Activated CD8-positive, alpha-beta memory T cell treated with anti-CD3 and anti-CD28 coated beads, Interleukin-2, amount 50 U/mL, for 48 hours (primary cell): ENCODE results near the gene UQCRC2.
"Not testable (repeated sequence)": the region's sequence is repeated elsewhere in the genome, so short reads cannot be mapped to it uniquely, and the experiment has no call there.

Experiments
- DNase-seq: peaks from one replicate; pipeline ENCODE4 v3.0.0-alpha.2; 2020

The UQCRC2 gene

DNA sequence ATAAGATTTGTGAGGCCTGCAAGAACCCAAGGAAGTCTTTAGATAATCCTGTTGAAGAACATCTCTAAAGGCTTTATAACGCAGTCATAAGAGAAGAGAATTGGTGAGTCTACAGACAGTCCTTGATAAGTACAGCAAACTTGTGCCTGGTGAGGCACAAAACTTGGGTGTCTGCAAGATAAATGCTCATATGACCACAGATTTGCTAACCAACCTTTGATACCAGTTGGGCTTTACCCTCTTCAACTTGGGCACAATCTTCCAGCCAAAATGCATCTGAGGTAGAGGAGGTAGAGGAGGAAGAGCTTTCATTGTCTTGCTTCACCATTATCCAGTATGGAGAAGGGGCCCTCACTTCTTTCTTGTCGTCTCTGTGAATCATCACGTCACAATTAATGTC is 30.9 kb downstream of the UQCRC2 start:
- no peak for DNase-seq

DNA sequence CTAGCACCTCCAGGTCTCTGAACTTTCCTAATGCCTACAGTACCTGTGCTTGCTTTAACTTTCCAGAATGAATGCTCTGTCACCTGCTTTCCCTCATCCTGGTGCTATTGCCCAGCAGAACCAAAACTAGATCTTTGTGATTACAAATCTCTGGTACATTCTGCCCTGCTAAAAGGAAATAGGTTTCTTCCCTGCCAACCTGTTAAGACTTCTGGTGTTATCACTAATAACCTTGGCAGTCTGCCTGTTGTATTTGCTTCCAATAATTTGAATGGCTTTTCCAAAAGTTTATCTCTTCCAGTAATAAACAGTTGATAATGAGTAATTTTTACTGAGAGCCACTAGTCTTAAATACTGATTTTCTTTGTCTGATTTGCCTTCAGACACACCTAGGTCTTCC is 32.4 kb downstream of the UQCRC2 start:
- no peak for DNase-seq

DNA sequence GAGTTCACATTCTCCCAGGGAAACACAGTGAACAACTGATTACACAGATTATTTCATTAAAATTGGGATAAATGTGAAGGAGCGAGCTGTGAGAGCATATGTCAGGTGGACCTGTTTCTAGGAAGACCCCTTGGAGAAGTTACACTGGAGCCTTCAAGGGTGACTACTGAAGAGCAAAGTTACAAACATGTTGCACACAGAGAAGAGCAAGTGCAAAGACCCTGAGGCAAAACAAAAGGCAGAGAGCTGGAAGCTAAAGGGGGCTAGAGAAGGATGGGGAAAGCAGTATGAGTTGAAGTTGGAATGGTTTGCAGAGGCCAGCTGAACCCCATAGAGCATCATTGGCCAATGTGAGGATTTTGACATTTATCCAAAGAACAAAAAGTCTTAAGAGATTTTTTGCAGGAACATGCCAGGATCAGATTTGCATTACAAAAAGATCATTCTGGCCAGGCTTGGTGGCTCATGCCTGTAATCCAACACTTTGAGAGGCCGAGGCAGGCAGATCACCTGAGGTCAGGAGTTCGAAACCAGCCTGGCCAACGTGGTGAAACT is 33.6 kb downstream of the UQCRC2 start:
- no peak for DNase-seq

DNA sequence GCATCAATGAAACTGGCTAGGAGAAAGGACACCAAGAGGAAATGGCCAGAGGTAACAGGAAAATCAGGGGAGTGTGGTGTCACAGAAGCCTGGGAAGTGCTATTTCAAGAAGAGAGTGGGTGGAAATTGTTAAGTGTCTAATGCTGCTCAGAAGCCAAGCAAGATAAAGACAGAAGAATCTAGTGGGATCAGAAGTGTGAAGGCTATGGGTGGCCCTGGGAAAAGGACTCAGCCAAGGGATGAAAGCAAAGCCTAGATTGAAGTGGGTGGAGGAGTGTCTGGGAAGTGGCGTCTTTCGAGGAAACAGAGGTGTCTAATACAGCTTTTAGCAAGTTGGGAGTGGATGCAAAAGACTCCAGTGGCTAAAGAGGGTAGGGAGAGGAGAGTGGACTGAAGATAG is 34.3 kb downstream of the UQCRC2 start:
- no peak for DNase-seq

DNA sequence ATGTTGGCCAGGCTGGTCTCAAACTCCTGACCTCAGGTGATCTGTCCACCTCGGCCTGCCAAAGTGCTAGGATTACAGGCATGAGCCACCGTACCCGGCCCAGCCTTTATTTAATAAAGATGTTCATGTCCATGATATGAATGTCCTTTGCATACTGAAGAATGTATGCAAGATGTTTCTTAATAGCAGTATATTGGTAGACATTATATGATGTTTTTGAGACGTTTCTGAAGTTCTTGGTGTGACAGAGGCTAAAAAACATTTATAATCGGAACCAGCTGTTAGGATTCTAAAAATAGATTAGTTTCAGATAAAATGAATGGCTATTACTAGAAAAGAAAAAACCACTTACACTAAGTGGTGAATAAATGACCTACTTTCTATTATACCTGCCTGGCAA is 36.0 kb downstream of the UQCRC2 start:
- no peak for DNase-seq

DNA sequence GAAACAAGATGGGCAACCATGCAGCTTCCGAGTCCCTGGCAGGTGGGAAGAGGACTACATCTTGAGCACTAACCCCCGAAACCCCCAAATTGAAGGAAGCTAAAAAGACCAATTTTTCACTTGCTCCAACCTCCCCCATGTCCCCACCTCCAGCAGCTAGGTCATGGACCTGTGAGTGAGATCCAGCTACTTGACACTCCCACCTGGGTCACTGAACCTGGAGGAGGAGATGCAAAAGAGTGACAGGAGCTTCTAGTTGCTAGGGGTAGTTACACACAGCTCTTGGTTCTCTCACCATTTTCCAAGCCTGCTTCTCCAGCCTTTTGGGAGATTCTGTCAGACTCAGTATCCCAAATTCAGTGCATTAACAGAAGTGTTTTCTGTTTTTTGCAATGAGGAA is 36.6 kb downstream of the UQCRC2 start:
- DNase-seq = no peak

DNA sequence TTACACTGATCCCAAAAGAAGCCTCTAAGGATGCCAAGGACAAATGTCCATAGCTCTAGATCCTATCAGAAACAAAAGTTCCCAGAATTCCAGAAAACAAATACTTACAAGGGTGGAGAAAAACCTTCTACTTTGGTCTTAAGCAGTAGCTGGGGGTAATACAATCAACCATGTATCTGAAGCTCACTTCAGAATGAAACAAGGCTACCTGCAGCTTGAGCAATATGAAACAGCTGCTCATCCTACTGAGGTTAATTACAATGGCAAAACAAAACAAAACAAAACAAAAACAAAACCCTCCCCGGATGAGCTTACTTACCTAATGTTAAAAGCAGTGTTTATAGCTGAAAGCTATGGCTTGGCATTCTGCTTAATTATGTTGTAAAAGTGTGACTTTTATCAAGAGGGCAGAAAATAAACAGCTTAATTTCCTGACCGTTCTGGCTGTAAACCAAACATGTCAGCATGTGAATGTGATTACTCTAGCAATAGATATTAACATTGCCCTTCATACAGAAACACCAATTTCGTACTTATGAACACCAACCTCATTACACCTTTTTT is 37.3 kb downstream of the UQCRC2 start:
- no peak for DNase-seq

DNA sequence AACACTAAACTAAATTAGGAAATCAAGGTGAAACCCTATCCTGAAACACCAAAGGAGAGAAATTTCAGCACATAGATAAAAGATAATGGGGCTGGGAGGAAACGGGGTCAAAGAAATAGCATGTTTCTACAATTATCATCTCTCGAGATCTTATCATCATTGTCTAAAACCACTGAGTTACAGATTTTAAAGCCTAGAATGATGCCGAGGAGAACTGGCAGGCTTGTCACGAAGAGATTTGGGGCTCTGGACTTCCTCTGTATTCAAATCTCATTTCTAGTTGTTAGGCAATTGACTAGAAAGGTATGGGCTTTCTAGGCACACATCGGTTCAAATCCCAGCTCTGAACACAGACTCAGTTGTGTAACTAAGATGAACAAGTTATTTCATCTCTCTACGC is 38.5 kb downstream of the UQCRC2 start:
- DNase-seq = no peak

DNA sequence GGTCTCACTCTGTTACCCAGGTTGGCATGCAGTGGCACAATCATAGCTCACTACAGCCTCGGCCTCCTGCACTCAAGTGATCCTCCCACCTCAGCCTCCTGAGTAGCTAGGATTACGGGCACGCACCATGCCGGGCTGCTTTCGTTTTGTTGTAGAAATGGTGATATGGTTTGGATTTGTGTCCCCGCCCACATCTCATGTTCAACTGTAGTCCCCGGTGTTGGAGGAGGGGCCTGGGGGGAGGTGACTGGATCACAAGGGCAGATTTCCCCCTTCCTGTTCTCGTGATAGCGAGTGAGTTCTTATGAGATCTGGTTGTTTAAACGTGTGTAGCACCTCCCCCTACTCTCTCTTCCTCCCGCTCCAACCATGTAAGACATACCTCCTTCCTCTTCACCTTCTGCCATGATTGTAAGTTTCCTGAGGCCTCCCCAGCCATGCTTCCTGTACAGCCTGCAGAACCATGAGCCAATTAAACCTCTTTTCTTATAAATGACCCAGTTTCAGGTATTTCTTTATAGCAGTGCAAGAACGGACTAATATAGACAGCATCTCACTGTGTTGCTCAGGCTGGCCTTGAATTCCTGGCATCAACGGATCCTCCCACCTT is 41.8 kb downstream of the UQCRC2 start:
- no peak for DNase-seq

DNA sequence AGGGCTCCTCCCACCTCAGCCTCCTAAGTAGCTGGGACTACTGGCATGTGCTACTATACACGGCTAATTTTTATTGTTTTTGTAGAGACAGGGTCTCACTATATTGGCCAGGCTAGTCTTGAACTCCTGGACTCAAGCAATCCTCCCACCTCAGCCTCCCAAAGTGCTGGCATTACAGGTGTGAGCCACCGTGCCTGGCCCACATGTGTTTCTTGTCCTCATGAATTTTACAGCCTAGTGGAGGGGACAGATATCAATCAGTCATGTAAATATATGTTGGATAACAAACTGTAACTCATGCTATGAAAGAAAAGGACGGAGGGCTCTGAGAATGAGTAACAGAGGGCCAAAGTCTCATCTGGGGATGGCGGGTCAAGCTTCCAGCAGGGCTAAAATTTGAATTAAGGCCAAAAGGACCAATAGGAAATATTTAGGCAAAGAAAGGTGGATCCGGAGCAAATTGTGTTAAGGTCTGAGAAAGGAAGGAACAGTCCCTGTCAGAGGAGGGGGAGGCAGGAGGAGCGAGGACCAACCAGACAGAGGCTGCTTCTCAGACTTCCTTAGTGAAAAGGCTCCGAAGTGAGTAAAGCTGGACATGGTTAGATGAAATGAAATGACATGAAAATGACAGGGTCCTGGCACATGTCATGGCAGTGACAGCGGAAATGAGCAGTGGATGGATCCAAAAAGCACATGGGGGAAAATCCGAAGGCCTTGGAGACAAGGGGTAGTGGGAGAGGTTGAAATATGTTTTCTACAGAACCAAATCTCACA is 43.9 kb downstream of the UQCRC2 start:
- DNase-seq = no peak

DNA sequence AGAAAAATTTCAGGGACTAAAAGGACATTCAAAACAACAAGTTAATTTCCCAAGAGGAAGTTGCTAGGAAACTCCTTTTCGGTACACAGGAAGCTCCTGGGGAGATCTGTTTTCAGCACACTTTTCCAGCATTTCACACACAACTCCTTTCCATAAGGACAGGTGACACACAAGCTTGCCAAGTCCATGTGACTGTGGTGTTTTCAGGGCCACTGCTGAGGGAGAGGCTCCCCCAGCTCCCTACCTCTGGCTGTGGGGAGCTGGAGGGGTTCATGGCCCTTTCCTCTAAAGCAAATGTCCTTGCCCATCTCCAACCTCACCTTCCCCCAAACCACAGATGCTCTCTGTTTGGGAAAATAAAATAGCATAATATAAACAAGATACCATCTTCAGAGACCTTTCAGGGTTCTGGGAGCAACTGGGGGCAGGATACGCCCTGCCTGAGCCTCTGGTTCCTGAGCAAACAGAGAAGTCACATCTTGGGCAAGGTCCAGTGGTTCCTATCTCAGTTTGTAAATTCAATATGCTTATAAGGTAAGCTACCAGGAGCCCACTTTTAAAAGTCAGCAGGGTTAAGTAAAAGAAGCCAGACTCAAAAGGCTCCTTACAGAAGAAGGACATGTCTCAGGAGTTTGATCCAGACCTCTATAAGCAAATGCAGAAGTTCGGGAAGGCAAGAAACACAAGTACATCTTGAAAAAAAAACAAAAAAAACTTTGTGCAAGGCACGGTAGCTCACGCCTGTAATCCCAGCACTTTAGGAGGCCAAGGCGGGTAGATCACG is 44.7 kb downstream of the UQCRC2 start:
- no peak for DNase-seq

DNA sequence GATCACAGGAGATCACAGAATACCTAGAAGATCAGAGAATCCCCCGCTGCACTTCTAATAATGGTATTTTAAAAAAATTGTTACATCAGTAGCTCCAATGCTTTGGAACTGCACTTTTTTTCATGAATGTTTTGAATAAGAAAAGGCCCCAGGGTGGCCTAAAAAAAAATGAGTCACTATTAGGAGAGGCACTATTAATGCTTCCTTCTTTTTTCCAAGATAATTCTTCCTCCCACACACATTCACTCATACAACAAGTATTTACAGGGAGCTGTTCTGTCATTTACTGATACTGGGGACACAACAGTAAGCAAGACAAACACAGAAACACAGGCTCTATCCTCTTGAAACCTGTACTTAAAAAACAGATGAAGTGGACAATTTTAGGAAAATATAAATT is 48.4 kb downstream of the UQCRC2 start:
- no peak for DNase-seq

DNA sequence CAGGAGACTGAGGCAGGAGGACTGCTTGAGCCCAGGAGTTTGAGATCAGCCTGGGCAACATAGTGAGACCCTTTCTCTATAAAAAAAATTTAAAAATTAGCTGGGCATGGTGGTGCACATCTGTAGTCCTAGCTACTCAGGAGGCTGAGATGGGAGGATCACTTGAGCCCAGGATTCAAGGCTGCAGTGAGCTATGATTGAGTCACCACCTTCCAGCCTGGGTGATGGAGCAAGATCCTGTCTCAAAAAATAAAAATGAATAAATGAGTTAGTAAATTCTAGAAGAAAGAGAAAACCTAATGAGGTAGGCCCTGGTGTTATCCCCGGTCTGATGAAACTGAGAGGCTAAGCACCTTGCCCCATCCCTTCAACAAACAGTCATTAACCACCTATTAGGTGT is 48.9 kb downstream of the UQCRC2 start:
- DNase-seq = not testable (repeated sequence)

DNA sequence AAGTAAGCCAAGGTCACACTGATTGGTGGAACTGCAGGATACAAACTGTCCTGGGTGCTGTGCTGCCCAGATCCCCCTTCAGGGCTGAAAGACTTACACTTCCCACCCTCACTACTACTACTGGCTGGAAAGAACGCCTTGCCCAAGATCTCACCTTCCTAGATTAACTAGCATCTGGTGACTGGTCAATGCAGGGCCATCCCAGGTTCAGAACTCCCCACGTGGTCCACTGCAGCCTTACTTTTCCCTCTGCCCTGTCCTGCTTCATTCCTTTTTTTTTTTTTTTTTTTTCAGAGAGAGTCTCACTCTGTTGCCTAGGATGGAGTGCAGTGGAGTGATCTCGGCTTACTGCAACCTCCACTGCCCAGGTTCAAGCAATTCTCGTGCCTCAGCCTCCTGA is 50.0 kb downstream of the UQCRC2 start:
- DNase-seq = no peak

DNA sequence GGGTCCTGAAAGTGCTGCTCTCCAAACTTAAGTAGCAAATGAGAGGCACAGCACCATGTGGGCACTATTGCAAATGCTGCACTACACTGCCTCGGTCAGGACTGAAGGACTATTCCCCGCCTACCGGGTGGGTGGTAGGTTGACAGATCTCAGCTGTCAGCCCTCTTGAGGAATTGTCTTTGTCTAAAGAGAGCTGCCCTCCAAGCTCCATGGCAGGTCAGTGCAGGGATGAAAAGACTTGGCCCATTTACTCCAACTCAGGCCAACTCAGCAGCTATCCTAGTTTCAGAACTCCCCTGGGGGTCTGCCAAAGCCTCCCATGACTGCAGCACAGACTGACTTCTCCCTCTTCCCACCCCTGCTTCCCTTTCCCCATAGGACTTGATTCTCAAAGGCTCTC is 51.2 kb downstream of the UQCRC2 start:
- no peak for DNase-seq

DNA sequence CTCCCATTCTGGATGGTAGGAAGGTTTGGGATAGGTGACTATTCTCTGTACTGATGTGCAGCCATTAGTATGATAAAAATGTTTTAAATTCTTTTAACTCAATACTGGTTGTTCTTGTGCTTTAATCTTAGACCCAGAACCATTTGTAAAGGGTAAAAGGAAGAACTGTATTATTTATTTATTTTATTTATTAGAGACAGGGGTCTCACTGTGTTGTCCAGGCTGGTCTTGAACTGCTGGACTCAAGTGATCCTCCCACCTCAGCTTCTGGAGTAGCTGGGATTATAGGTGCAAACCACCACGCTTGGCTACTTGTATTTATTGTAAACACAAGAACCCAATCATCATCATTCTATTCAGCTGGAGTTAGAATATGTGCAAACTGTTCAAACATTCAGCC is 52.6 kb downstream of the UQCRC2 start:
- no peak for DNase-seq

DNA sequence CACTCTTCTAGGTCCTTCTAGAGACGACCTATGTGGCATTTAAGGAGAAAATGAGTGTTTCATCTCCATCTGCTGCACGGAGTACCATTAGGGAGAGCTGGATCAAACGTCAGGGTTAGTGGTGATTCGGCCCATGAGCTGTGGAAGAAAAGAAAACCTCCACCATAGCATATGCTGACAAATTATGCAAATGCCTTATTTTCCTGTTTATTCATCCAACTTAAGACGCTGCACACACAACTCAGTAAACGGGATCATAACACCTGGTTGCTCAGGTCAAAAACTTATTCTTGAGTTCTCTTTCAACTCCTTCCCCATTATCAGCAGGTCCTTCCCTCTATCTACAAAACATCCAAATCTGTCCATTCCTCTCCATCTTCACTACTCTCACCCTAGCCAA is 53.5 kb downstream of the UQCRC2 start:
- DNase-seq = no peak

DNA sequence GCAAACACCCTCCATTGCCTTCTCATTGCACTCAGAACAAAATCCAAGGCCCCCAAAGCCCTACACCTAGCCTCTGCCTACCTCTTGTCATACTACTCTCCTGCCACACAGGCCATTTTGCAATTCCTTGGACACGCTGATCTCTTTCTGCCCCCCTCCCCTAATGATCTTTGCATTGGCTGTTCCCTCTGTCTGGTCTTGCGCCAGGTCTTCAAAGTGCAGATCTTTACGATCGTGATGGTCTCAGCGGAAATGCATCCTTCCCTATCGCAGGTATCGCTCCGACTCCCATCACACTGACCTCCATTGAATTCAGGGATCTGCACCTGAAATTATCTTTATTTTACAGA is 54.0 kb downstream of the UQCRC2 start:
- DNase-seq = no peak

DNA sequence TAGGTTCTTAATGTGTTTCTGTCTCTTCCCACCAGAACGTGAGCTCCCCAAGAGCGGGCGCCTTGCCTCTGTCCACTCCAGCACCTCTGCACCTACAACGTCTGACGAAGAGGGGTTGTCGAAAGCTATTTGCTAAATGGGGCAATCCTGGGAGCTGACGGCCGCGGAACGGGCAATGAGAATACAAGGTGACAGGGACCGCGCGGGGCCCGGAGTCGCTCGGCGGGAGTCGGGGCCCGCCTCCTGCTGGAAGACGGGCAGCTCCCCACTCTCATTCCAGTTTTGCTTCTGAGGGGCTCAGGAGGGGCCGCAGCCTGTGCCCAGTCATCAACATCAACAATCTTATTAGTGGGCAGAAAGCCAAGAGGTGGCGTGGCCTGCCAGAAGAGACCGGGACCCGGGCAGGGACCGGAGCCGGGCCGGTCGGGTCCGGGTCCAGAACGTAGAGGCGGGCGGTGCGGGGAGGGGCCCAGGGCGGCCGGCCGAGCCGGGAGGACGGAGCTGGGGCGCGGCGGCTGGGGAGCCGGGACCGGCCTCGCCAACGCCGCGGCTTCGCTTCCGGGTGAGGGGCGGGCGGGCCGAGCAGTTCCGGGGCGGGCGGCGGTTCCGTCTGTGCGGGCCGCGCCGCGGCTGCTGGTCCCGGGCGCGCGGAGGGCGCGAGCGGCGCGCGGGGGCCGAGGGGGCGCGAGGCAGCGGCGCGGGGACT is 54.5 kb downstream of the UQCRC2 start, which contains the start of gene MOSMO:
Gene MOSMO (plus strand): TSS at position 603 of the 706 bp plus-strand sequence. CDS start 191 bp downstream, outside the sequence.
- peak; percentile 83 for DNase-seq

DNA sequence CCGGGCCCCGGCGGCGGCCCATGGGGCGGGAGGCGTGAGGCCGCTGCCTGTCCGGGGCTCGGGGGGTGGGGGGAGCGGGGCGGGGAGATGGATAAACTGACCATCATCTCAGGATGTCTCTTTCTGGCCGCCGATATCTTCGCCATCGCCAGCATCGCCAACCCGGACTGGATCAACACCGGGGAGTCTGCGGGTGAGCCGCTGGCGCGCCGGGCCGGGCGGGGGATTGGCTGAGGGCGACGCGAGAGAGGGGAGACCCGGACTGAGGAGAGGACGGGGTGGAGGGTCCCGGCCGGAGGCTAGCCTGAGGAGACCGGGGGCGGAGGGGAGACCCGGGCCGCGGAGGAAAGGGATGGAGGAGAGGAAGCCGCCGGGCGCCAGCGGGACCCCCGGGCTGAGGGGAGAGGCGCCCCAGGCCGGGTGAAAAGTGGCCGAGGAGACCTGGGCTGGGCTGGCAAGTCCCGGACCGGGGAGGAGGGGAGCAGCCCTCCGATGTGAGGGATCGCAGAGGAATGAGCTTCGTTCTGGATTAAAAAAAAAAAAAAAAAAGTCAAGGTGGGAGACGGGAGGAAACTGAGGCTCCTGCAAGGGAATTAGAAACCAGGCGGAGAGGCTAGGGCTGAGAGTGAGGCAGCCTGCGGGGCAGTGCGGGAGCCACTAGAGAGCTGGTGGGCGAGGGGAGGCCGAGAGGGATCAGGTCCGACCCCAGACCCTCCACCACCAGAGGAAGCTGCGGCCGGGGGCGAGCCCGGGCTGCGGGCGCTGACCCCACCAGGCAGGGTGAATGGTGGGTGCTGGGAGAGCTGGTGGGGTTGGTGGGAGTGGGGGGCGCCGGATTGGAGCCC is 55.3 kb downstream of the UQCRC2 start:
- peak; percentile 64 for DNase-seq

DNA sequence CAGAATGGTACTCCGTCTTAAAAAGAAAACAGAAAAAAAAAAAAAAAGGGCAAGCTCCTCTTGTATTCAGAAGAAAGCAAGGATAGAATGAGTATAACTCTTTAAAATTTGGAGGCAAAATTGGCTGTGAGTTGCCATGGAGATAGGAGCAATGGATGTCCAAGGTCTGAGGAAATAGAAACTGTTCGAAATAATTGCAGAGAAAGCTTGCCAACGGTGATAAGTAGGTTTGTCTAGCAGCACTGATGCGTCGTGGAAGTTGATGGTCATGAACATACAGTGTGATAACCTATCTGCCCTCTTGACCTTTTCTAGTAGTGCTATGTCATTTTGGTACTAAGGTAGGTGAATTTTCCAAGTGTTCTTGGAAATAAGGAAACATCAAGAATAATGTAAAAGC is 57.7 kb downstream of the UQCRC2 start:
- DNase-seq = no peak

DNA sequence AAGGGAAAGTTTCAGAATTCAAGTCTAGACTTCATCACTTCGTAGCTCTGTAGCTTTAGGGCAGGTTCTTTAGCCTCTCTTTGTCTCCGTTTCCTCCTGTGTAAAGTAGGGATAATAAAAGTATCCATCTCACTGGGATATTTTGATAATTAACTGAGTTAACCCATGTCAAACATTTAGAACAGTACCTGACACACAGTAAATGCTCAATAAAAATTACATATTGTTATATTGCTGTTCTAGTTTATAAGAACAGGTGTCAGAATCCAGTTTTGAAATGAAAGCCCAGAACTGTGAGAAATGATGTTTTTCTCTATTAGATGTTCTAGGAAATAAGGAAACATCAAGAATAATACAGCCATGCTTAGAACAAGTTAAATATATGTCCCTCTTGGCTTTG is 59.1 kb downstream of the UQCRC2 start:
- DNase-seq = no peak
